ENCODE results near the gene STK24.

GRCh38 chr13:98541701-98542203 lies 35.2 kb downstream of the STK24 start:
- TF ChIP-seq, protein P1, sequence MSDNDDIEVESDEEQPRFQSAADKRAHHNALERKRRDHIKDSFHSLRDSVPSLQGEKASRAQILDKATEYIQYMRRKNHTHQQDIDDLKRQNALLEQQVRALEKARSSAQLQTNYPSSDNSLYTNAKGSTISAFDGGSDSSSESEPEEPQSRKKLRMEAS (IDR thresholded peaks at IDR 0.05): no peak
- TF ChIP-seq RAD21 (IDR thresholded peaks at IDR 0.05; ENCODE audit: low read depth): no peak
- no peak for TF ChIP-seq TCF12 (IDR thresholded peaks at IDR 0.05; ENCODE audit: low read depth)
- TF ChIP-seq CREB1 (IDR thresholded peaks at IDR 0.05; ENCODE audit: low read depth): no peak
- no peak for TF ChIP-seq FOXM1 (IDR thresholded peaks at IDR 0.05; ENCODE audit: borderline replicate concordance, low read depth)
- TF ChIP-seq TAF1 (IDR thresholded peaks at IDR 0.05; ENCODE audit: low read depth): no peak
- TF ChIP-seq TEAD4 (IDR thresholded peaks at IDR 0.05): no peak
- no peak for TF ChIP-seq EP300 (IDR thresholded peaks at IDR 0.05; ENCODE audit: borderline replicate concordance)
- no peak for TF ChIP-seq NFIC (IDR thresholded peaks at IDR 0.05)
- TF ChIP-seq YY1 (IDR thresholded peaks at IDR 0.05; ENCODE audit: low read depth): no peak
